Ishikawa (cell line): ENCODE data around the gene PSD2.

Source experiments
- CREB1 ChIP-seq: IDR thresholded peaks from 2 replicates; pipeline ENCODE4 v1.6.1; 2012; ENCODE audit warnings: low read depth
- RAD21 ChIP-seq: IDR thresholded peaks from 2 replicates; pipeline ENCODE4 v1.6.1; 2012; ENCODE audit warnings: low read depth
- TAF1 ChIP-seq: IDR thresholded peaks from 2 replicates; pipeline ENCODE4 v1.6.1; 2012; ENCODE audit warnings: low read depth, mild to moderate bottlenecking
- ZBTB7A ChIP-seq: IDR thresholded peaks from 2 replicates; pipeline ENCODE4 v1.6.1; 2012; ENCODE audit warnings: low read depth
- TF ChIP-seq, protein P1 (sequence below): IDR thresholded peaks from 2 replicates; pipeline ENCODE4 v1.6.1; 2012; ENCODE audit warnings: low read depth, mild to moderate bottlenecking
- TF ChIP-seq, protein P2 (sequence below): IDR thresholded peaks from 2 replicates; pipeline ENCODE4 v1.6.1; 2012

DNA sequence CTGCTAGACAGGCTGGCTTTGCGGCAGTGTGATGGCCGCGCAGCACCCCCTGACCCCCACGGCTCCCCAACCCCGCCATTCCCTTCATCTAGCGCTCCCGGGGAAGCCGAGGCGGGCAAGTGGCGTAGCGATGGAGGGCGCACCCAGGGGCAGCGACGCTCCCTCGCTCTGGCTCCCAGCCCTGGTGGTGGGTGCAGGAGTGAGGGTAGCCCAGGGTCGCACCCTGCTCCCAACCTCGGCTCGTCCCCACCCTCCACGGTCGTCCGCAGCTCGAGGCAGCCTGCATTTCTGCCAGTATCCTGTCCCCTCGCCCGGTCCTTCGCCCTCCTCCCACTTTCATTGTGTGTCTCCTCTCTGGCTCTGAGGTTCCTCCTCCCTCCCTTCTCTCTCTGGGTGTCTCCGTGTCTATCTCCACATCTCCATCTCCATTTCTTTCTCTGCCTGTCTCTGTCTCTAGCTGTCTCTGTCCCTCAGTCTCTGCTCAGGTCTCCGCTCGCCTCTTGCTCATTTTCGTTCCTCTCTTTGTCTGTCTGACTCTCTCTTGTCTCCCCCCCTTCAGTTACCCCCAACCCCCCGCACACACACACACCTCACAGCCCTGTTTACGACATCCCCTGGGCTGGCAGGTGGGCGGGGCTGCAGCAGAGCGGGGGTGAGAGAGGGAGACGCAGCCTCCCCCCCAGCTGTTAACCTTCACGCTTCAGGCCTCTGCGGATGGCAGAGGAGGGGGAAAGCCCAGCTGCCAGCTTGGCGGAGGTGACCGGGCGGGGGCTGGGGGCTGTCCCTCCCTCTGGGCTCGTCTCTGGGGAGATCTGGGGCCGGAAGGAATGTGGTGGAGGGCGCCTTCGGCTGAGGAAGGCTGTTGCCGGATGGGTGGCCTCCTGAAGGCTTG lies 48.7 kb upstream of the PSD2 start:
- TF ChIP-seq, protein P1, sequence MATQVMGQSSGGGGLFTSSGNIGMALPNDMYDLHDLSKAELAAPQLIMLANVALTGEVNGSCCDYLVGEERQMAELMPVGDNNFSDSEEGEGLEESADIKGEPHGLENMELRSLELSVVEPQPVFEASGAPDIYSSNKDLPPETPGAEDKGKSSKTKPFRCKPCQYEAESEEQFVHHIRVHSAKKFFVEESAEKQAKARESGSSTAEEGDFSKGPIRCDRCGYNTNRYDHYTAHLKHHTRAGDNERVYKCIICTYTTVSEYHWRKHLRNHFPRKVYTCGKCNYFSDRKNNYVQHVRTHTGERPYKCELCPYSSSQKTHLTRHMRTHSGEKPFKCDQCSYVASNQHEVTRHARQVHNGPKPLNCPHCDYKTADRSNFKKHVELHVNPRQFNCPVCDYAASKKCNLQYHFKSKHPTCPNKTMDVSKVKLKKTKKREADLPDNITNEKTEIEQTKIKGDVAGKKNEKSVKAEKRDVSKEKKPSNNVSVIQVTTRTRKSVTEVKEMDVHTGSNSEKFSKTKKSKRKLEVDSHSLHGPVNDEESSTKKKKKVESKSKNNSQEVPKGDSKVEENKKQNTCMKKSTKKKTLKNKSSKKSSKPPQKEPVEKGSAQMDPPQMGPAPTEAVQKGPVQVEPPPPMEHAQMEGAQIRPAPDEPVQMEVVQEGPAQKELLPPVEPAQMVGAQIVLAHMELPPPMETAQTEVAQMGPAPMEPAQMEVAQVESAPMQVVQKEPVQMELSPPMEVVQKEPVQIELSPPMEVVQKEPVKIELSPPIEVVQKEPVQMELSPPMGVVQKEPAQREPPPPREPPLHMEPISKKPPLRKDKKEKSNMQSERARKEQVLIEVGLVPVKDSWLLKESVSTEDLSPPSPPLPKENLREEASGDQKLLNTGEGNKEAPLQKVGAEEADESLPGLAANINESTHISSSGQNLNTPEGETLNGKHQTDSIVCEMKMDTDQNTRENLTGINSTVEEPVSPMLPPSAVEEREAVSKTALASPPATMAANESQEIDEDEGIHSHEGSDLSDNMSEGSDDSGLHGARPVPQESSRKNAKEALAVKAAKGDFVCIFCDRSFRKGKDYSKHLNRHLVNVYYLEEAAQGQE: no peak
- TF ChIP-seq, protein P2, sequence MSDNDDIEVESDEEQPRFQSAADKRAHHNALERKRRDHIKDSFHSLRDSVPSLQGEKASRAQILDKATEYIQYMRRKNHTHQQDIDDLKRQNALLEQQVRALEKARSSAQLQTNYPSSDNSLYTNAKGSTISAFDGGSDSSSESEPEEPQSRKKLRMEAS: no peak; the same call in 1 of the 2 replicates
- TF ChIP-seq CREB1 (no peak), ZBTB7A (peak; percentile 13; the same call in 1 of the 2 replicates), TAF1 (no peak), RAD21 (no peak)
